ENCODE results near the gene ECHS1.

The ECHS1 gene

GRCh38 chr10:133422223-133422806 is 49.2 kb upstream of the ECHS1 start (continued):
- no peak for TF ChIP-seq ZNF148 (tag by site-specific recombination; IDR thresholded peaks at IDR 0.05; ENCODE audit: borderline replicate concordance)
- TF ChIP-seq, protein P1, sequence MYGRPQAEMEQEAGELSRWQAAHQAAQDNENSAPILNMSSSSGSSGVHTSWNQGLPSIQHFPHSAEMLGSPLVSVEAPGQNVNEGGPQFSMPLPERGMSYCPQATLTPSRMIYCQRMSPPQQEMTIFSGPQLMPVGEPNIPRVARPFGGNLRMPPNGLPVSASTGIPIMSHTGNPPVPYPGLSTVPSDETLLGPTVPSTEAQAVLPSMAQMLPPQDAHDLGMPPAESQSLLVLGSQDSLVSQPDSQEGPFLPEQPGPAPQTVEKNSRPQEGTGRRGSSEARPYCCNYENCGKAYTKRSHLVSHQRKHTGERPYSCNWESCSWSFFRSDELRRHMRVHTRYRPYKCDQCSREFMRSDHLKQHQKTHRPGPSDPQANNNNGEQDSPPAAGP (tag by site-specific recombination; IDR thresholded peaks at IDR 0.05), result no peak

DNA sequence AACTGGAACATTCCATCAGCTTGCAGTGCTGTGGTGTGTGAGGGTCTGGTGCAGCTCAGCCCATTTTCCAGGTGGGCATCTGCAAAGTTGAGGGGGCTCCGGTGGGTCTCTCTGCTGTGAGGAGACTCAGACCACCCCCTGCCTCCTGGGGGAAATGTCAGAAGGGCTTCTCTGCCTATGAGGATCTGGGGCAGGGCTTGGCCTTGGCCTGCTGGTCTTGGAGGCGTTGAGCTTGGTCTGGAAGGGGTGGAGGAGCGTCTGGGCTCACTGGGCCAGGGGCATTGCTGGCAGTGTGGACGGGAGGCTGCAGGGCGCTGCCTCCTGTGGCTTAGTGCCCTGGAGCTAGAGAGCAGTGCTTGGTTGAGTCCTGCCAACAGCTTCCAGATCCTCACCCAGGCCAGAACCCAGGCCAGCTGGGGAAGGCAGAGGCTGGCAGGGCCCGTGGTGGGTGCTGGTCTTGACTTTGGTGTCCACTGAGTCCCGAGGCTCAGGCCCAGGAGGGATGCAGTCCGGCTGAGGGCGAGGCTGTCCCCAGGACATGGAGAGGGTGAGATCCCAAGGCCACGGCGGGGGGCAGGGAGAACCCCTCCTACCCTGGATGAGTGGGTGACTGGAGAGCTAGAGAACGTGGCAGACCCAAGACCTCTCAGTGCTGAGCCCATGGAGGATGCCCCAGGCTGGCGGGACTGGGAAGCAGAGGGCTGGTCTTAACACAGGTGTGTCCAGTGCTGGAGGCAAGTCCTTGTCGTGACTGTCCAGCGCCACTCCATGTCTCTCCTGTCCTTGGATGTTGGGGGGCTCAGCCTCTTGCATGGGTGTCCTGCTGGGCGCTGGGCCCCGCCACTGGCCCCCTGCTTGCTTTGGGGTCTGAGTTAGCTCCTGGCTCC is 48.4 kb upstream of the ECHS1 start:
- H3K4me3 ChIP-seq (ENCODE audit: low read depth, low read length), result no peak overlapping the region
- ChIA-PET POLR2A (no interaction called here), CTCF (interaction anchor here (1.8 kb wide), 1 partner anchor 17 kb away, joined by 7 read pairs; no protein-coding TSS in a partner anchor)
- no peaks in the 10 kb centered on the region; the same call in 1 of the 2 replicates for H3K4me1 ChIP-seq (ENCODE audit: control insufficient read depth, insufficient read depth, low read length)
- H3K9me3 ChIP-seq (ENCODE audit: control insufficient read depth, insufficient read depth, low read depth, low read length), result no peaks in the 10 kb centered on the region
- no peak for TF ChIP-seq CTCF (tag by site-specific recombination; IDR thresholded peaks at IDR 0.05)
- TF ChIP-seq, protein P2, sequence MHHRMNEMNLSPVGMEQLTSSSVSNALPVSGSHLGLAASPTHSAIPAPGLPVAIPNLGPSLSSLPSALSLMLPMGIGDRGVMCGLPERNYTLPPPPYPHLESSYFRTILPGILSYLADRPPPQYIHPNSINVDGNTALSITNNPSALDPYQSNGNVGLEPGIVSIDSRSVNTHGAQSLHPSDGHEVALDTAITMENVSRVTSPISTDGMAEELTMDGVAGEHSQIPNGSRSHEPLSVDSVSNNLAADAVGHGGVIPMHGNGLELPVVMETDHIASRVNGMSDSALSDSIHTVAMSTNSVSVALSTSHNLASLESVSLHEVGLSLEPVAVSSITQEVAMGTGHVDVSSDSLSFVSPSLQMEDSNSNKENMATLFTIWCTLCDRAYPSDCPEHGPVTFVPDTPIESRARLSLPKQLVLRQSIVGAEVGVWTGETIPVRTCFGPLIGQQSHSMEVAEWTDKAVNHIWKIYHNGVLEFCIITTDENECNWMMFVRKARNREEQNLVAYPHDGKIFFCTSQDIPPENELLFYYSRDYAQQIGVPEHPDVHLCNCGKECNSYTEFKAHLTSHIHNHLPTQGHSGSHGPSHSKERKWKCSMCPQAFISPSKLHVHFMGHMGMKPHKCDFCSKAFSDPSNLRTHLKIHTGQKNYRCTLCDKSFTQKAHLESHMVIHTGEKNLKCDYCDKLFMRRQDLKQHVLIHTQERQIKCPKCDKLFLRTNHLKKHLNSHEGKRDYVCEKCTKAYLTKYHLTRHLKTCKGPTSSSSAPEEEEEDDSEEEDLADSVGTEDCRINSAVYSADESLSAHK (tag by site-specific recombination; IDR thresholded peaks at IDR 0.05), result no peak
- H3K36me3 ChIP-seq (ENCODE audit: control insufficient read depth in 2 of 2, insufficient read depth in 1 of 2, low read length in 2 of 2), result peaks cover 0 to 45% of the 10 kb centered on the region in 2 experiments; a peak in 1 of 3 replicates
- no peak overlapping the region for H3K27ac ChIP-seq (ENCODE audit: extremely low read depth, low read depth, low read length)

DNA sequence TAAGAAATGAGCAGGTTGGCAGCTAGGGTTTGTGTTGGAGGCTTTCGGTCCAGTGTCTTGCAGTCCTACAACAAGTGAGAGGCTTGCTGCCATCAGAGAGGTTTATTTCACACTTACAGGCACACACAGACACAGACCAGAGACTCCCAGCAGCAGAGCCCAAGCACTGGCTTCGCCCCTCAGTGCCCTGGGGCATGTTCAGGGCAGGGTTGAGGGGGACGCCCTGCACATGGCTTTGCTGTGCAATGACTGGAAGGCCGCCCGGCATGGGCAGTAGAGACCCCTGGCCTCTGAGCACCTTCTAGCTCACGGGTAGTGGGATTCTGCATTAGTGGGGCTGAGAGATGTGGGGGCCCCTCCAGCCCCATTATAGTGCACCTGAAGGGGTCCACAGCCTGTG is 47.4 kb upstream of the ECHS1 start:
- no peaks in the 10 kb centered on the region; the same call in 1 of the 2 replicates for H3K4me1 ChIP-seq (ENCODE audit: control insufficient read depth, insufficient read depth, low read length)
- CTCF ChIA-PET, result interaction anchor here (1.2 kb wide), 1 partner anchor 91 kb away, joined by 3 read pairs; no protein-coding TSS in a partner anchor
- POLR2A ChIA-PET, result no interaction called here
- peaks cover 0 to 50% of the 10 kb centered on the region in 2 experiments; a peak in 1 of 3 replicates for H3K36me3 ChIP-seq (ENCODE audit: control insufficient read depth in 2 of 2, insufficient read depth in 1 of 2, low read length in 2 of 2)
- no peak overlapping the region for H3K27ac ChIP-seq (ENCODE audit: extremely low read depth, low read depth, low read length)
- H3K9me3 ChIP-seq (ENCODE audit: control insufficient read depth, insufficient read depth, low read depth, low read length), result no peaks in the 10 kb centered on the region
- H3K4me3 ChIP-seq (ENCODE audit: low read depth, low read length), result no peak overlapping the region
- TF ChIP-seq, protein P3, sequence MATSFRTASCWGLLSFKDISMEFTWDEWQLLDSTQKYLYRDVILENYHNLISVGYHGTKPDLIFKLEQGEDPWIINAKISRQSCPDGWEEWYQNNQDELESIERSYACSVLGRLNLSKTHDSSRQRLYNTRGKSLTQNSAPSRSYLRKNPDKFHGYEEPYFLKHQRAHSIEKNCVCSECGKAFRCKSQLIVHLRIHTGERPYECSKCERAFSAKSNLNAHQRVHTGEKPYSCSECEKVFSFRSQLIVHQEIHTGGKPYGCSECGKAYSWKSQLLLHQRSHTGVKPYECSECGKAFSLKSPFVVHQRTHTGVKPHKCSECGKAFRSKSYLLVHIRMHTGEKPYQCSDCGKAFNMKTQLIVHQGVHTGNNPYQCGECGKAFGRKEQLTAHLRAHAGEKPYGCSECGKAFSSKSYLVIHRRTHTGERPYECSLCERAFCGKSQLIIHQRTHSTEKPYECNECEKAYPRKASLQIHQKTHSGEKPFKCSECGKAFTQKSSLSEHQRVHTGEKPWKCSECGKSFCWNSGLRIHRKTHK (tag by site-specific recombination; IDR thresholded peaks at IDR 0.05), result no peak
- TF ChIP-seq ZNF211 (tag by site-specific recombination; IDR thresholded peaks at IDR 0.05; ENCODE audit: low read depth) (no peak), IKZF3 (tag by site-specific recombination; IDR thresholded peaks at IDR 0.05) (no peak), SP3 (tag by site-specific recombination; IDR thresholded peaks at IDR 0.05) (no peak), ZNF138 (tag by site-specific recombination; IDR thresholded peaks at IDR 0.05; ENCODE audit: borderline replicate concordance) (no peak), MYNN (tag by site-specific recombination; IDR thresholded peaks at IDR 0.05; ENCODE audit: borderline replicate concordance) (no peak), GLI2 (tag by site-specific recombination; IDR thresholded peaks at IDR 0.05; ENCODE audit: borderline replicate concordance, low read depth) (no peak), KLF16 (tag by site-specific recombination; IDR thresholded peaks at IDR 0.05) (no peak), ZBTB10 (tag by site-specific recombination; IDR thresholded peaks at IDR 0.05) (no peak), ZNF398 (tag by site-specific recombination; IDR thresholded peaks at IDR 0.05) (no peak), ZNF146 (tag by site-specific recombination; IDR thresholded peaks at IDR 0.05) (no peak)
